Suprapubic skin (tissue), 4 donors: ENCODE results near the gene FDXR.

Experiments used
- CTCF ChIP-seq, 2 donors: fragments of 200-600 bp in 1 of 2; fragments of 450-650 bp in 1 of 2; sonication (generic) in 1 of 2; IDR thresholded peaks; one replicate each; pipeline ENCODE4 v1.5.1; 2016 to 2019; ENCODE audit warnings: antibody characterized with exemption in 2 of 2, mild to moderate bottlenecking in 1 of 2, moderate library complexity in 1 of 2
- EP300 ChIP-seq: sonication (generic); formaldehyde crosslinking; IDR thresholded peaks from one replicate; pipeline ENCODE4 v1.6.1; 2017; ENCODE audit warnings: antibody characterized with exemption
- POLR2A ChIP-seq, 2 donors: fragments of 450-650 bp; IDR thresholded peaks; one replicate each; pipeline ENCODE4 v1.6.1; 2017; ENCODE audit warnings: antibody characterized with exemption in 2 of 2, mild to moderate bottlenecking in 2 of 2, moderate library complexity in 2 of 2
- POLR2AphosphoS5 ChIP-seq, 3 donors: sonication (generic); formaldehyde crosslinking; IDR thresholded peaks; one replicate each; pipeline ENCODE4 v1.6.1; 2017; ENCODE audit warnings: antibody characterized with exemption in 3 of 3

DNA sequence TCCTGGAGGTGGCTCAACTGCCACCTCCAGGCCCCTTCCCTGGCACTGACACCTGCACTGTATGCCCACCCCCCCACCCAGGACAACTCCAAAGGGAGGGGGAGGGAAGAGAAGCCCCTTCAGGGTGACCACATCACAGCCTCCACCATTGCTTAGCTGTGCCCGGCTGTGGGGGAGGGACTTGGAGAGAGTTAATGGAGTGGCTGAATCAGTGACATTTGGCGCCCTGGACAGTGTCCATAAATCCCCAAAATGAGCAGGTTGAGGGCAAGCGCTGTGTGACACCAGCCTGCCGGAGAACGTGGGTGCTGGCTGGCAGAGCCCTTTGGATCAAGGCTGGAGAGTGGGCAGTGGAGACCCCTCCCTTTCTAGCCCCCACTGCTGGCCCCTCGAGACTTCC is 49.4 kb upstream of the FDXR start:
- TF ChIP-seq CTCF (IDR thresholded peaks at IDR 0.05) (no peak), POLR2A (IDR thresholded peaks at IDR 0.05) (no peak), POLR2AphosphoS5 (IDR thresholded peaks at IDR 0.05) (no peak), EP300 (no peak)
